Duodenal mucosa (tissue), 2 donors: ENCODE results near the gene TMEM101.

Source experiments
- H3K27ac ChIP-seq: one replicate; pipeline ENCODE4 v1.7.0; 2013; ENCODE audit warnings: low read depth, low read length
- H3K27me3 ChIP-seq, 2 donors: one replicate each; pipeline ENCODE4 v1.7.0; 2013; ENCODE audit warnings: low read length in 2 of 2, control low read depth in 1 of 2; ENCODE audit not compliant: insufficient read depth in 2 of 2, control insufficient read depth in 1 of 2
- H3K36me3 ChIP-seq, 2 donors: one replicate each; pipeline ENCODE4 v1.7.0; 2013; ENCODE audit warnings: low read length in 2 of 2, control low read depth in 1 of 2; ENCODE audit not compliant: insufficient read depth in 2 of 2, control insufficient read depth in 1 of 2
- H3K4me1 ChIP-seq, 2 donors: one replicate each; pipeline ENCODE4 v1.7.0; 2013; ENCODE audit warnings: low read length in 2 of 2, control low read depth in 1 of 2; ENCODE audit not compliant: insufficient read depth in 2 of 2, control insufficient read depth in 1 of 2
- H3K4me3 ChIP-seq, 2 donors: one replicate each; pipeline ENCODE4 v1.7.0; 2013; ENCODE audit warnings: low read length in 2 of 2, low read depth in 1 of 2
- H3K9ac ChIP-seq, 2 donors: one replicate each; pipeline ENCODE4 v1.7.0; 2013; ENCODE audit warnings: low read length in 2 of 2, low read depth in 1 of 2
- H3K9me3 ChIP-seq, 2 donors: one replicate each; pipeline ENCODE4 v1.7.0; 2013; ENCODE audit warnings: low read length in 2 of 2, control low read depth in 1 of 2; ENCODE audit not compliant: control insufficient read depth in 1 of 2

Gene TMEM101

GRCh38 chr17:43987131-43988021 is 27.4 kb downstream of the TMEM101 start:
- peaks cover 20 to 25% of the 10 kb centered on the region in 2 donors for H3K27me3 ChIP-seq

DNA sequence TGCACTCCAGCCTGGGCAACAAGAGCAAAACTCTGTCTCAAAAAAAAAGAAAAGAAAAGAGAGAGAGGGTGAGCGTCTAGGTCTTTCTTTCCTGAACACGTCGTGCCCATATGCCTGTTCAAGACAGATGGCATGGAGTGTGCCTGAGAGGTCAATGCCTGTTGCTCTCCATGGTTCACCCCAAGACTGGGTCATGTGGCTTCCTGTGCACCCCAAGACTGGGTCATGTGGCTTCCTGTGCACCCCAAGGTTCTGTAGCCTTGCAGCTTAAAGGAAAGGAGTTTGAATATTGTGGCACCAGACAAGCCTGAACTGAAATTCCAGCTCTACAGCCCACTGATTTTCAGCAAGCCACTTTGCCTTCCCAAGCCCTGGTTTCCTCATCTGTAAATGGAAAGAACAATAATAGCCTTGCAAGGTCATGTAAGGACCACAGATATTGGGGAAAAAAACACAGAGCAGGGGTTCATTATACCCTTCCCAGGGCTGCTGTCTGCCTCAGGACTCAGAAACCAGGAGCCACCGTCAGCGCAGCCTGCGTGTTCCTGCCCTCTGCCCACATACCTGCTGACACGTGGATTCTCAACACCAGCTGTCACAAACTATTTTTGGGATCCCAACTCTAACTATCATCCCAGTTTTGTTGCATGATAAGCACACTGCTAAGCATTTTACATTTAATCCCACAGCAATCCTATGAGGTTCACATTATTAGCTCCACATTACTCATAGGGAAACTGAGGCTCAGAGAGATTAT is 28.4 kb downstream of the TMEM101 start:
- Histone ChIP-seq H3K27ac (no peak overlapping the region), H3K4me3 (no peak overlapping the region), H3K9me3 (no peaks in the 10 kb centered on the region), H3K36me3 (no peaks in the 10 kb centered on the region), H3K9ac (no peak overlapping the region), H3K4me1 (peaks cover 6 to 12% of the 10 kb centered on the region in 2 donors), H3K27me3 (peaks cover 28 to 32% of the 10 kb centered on the region in 2 donors)

More at GRCh38 chr17:43987131-43988021, 27.4 kb downstream of the TMEM101 start:
- Histone ChIP-seq H3K9me3 (no peaks in the 10 kb centered on the region), H3K4me1 (peaks cover 6 to 12% of the 10 kb centered on the region in 2 donors), H3K36me3 (no peaks in the 10 kb centered on the region), H3K4me3 (no peak overlapping the region), H3K9ac (no peak overlapping the region), H3K27ac (no peak overlapping the region)

GRCh38 chr17:43984521-43984920 is 30.2 kb downstream of the TMEM101 start:
- Histone ChIP-seq H3K9me3 (no peaks in the 10 kb centered on the region), H3K9ac (no peak overlapping the region), H3K36me3 (no peaks in the 10 kb centered on the region), H3K4me3 (peak overlapping the region in 1 of 2 donors; percentile 49), H3K4me1 (peaks cover 6 to 12% of the 10 kb centered on the region in 2 donors), H3K27ac (no peak overlapping the region), H3K27me3 (peaks cover 32 to 35% of the 10 kb centered on the region in 2 donors)

GRCh38 chr17:43983515-43984411 is 31.0 kb downstream of the TMEM101 start:
- Histone ChIP-seq H3K36me3 (no peaks in the 10 kb centered on the region), H3K4me1 (peaks cover 6 to 12% of the 10 kb centered on the region in 2 donors), H3K27ac (no peak overlapping the region), H3K27me3 (peaks cover 32 to 39% of the 10 kb centered on the region in 2 donors), H3K9ac (no peak overlapping the region), H3K9me3 (no peaks in the 10 kb centered on the region), H3K4me3 (peak overlapping the region; percentile 47 to 49)

DNA sequence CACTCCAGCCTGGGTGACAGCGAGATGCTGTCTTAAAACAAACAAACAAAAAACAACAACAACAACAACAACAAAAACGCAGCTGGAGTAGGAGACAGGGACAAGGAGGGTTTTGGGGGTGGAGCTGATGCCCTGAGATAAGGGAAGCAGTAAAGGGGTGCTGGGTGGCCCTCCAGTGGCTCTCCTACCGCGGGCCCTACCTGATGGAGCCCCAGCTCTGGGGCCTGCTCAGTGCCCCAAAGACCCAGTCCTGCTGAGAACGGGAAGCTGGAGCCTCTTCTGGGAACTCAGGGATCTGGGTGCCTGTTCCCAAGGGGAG is 31.6 kb downstream of the TMEM101 start:
- Histone ChIP-seq H3K4me1 (peaks cover 6 to 12% of the 10 kb centered on the region in 2 donors), H3K27me3 (peaks cover 32 to 42% of the 10 kb centered on the region in 2 donors), H3K9ac (no peak overlapping the region), H3K36me3 (no peaks in the 10 kb centered on the region), H3K4me3 (peak overlapping the region; percentile 47 to 49), H3K27ac (no peak overlapping the region), H3K9me3 (no peaks in the 10 kb centered on the region)

DNA sequence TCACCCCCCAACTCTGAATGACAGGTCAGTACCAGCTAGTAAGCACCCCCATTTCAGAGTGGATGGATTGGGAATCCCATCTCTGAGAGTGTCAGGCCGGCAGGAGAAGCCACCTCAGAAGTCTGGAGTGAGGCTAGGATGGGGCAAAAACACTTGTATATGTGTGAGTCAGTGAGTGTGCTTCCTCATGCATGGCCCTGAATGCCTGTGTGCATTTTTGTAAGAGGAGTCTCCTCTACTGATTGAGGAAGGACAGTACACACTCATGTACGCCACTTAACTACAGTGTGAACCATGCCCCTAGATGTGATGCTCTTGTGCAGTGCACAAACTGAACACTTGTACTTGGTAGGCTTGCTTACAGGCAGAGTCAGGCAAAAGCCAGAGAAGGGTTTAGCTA is 32.6 kb downstream of the TMEM101 start:
- Histone ChIP-seq H3K36me3 (no peaks in the 10 kb centered on the region), H3K27ac (no peak overlapping the region), H3K4me3 (no peak overlapping the region), H3K9ac (no peak overlapping the region), H3K9me3 (no peaks in the 10 kb centered on the region), H3K27me3 (peaks cover 24 to 40% of the 10 kb centered on the region in 2 donors), H3K4me1 (peaks cover 6 to 12% of the 10 kb centered on the region in 2 donors)

DNA sequence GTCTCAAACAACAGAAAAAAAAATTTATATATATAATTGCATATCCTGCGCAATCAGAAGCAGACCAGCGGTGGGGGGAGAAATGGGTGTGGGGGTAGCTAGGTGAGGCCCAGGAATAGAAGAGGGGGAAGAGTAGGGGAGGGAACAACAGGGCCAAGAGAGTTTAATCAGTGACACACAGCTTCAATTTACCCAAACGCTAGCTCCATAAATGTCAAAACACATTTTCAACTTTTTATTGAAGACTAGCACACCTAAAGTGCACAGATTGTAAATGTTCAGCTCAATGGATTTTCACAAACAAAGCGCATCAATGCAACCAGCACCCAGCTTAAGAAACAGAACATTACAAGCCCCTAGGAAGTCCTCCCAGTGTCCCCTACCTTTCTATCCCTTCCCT is 35.1 kb downstream of the TMEM101 start:
- H3K4me1 ChIP-seq: peaks cover 6 to 12% of the 10 kb centered on the region in 2 donors
- H3K9ac ChIP-seq: no peak overlapping the region
- no peaks in the 10 kb centered on the region for H3K9me3 ChIP-seq
- no peak overlapping the region for H3K4me3 ChIP-seq
- H3K27ac ChIP-seq: no peak overlapping the region
- peaks cover 27 to 40% of the 10 kb centered on the region in 2 donors for H3K27me3 ChIP-seq
- no peaks in the 10 kb centered on the region for H3K36me3 ChIP-seq

GRCh38 chr17:43979011-43979410 is 35.8 kb downstream of the TMEM101 start:
- no peak overlapping the region for H3K9ac ChIP-seq
- H3K9me3 ChIP-seq: no peaks in the 10 kb centered on the region
- H3K4me3 ChIP-seq: no peak overlapping the region
- peaks cover 6% of the 10 kb centered on the region in 2 donors for H3K4me1 ChIP-seq
- H3K27me3 ChIP-seq: peaks cover 31 to 36% of the 10 kb centered on the region in 2 donors
- H3K27ac ChIP-seq: no peak overlapping the region
- no peaks in the 10 kb centered on the region for H3K36me3 ChIP-seq

- Histone ChIP-seq H3K36me3 (no peaks in the 10 kb centered on the region), H3K27me3 (peaks cover 26 to 30% of the 10 kb centered on the region in 2 donors)
These were observed 36.7 kb downstream of the TMEM101 start for GRCh38 chr17:43978078-43978477.

More at GRCh38 chr17:43978078-43978477, 36.7 kb downstream of the TMEM101 start:
- no peaks in the 10 kb centered on the region for H3K9me3 ChIP-seq
- no peak overlapping the region for H3K4me3 ChIP-seq
- H3K4me1 ChIP-seq: no peaks in the 10 kb centered on the region
- H3K9ac ChIP-seq: no peak overlapping the region
- H3K27ac ChIP-seq: no peak overlapping the region
